GM18907 (cell line): Measurements from ENCODE around the gene EML5.
"Not testable (repeated sequence)": the region's sequence is repeated elsewhere in the genome, so short reads cannot be mapped to it uniquely, and the experiment has no call there.

ENCODE experiments used
- ATAC-seq: cut with Tn5 transposase; IDR thresholded peaks from one replicate; pipeline ENCODE4 v1.9.1; 2021; ENCODE audit warnings: mild to moderate bottlenecking, moderate library complexity; ENCODE audit not compliant: unreplicated experiment

EML5 gene

DNA sequence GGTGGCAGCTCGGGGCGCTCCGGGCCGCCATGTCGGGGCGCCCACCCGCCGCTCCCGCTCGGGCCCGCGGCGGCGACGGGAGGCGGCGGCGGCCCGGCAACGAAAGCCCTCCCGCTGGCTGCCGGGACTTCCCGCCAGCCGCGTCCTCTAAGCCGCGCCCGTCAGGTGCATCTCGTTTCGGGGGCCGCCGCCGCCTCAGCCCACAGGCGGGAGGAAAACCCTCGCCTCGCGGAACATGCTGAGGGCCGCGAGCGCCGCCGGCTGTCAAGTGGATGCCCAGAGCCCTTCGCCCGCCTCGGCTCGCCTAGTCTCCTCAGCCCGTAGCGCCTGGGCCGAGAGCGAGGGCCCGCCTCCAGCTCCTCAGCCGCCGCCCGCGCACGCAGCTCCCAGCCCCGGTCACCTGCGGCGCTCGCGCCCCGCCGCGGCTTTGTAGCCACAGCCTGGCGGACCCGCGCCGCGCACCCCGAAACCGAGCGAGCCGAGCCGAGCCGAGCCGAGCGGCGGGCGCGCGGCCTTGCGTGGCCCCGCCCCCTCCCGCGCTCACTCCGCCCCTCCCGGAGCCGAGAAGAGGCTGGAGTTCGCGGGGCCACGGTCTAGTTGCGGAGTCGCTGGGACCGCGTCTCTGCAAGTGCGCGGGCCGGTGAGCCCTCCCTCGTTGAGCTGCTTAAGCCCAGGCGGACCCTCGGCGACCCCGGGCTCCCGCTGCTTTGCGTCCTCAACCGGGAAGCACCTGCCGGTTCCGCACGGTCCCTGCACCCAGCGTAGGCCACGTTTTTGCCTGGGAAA, at the start of gene EML5:
TSS of gene EML5 (minus strand) at position 481 of the 786 bp plus-strand sequence. CDS start at position 31, 450 bp downstream.
- ATAC-seq: peak; percentile 92

DNA sequence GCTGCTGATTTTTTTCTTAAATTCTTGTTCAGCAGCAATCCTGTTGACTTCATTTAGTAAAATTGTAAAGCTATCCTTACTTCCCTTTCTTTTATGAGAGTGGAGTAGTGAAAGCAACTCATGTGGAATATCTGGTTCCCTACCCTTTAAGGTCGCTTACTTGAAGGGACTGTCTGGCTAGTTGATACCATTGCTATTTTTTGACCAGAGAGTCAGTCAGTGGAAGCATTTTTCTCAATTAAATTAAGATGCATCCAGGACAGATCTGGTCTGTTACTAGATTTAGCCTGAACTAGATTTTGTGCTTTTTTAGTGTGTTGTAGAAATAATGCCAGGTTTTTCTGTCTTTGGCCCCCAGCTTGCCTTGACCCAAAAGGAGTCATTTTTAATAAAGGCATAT, 49.7 kb upstream of the EML5 start:
- ATAC-seq: no peak

DNA sequence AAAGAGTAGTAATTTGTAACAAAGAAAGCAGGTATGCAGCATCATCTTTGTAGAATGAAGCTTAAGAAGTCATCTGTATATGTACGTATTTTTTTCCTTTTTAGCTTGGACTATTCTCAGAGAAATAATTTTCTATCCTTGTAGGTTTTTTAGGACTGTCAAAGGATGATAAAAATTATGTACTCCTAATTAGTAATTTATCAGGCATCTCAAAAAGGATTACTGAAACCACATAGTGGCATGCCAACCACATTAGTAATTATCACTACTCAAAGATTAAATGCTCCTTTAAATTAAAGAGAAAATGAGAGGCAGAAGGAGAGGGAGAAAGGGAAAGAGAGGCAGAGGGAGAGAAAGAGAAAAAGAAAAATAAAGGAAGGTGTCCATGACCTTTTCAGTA, 49.0 kb upstream of the EML5 start:
- no peak for ATAC-seq

DNA sequence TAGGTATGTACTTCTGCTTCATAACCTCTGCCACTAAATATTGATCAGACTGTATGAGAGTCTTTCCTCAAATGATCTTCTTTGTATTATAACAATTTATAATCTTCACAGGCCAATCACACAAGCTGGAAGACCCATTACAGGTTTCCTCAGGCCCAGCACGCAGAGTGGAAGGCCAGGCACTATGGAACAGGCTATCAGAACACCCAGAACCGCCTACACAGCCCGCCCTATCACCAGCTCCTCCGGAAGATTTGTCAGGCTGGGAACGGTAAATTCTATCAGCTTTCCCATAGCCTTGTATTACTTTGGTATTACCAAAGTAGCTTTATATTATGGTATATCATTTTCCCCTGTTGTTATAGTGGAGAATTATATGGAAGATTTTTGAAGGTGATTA, 48.2 kb upstream of the EML5 start:
- no peak for ATAC-seq

DNA sequence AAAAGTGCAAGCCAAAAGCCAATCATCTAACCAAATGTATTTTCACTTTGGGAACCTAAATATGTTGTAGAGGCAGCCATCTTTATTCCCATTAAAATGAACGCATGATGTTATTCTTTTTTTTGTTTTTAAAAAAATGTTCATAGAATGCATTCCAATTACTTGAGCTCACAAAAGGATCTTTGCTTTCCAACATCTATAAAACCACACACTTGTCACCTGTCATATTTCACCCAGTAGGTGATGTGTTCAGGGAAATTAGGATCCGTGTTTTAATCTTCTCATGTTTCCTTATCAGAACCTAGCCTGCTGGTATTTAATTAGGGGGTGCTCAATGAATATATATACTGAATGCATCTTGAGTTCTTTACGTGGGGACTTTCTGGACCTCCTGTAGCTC, 45.3 kb upstream of the EML5 start:
- no peak for ATAC-seq

DNA sequence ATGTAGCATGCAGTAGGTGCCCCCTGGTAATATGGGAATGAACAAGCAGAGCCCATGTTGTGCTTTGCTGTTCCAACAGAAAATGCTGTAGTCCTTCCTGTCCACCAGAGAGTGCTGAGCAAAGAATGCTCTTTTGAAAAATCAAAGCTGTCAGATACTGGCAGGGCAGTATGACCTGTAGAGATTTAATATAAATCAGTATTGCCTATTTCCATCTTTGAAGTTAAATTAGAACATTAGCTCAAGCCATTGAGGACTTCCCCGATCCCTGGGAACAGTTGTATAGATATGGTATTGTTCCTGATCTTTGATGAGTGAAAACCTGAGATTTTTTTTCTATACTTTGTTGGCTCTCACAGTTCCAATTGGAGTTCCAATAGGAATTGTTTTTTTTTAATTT, 44.7 kb upstream of the EML5 start:
- ATAC-seq: no peak

DNA sequence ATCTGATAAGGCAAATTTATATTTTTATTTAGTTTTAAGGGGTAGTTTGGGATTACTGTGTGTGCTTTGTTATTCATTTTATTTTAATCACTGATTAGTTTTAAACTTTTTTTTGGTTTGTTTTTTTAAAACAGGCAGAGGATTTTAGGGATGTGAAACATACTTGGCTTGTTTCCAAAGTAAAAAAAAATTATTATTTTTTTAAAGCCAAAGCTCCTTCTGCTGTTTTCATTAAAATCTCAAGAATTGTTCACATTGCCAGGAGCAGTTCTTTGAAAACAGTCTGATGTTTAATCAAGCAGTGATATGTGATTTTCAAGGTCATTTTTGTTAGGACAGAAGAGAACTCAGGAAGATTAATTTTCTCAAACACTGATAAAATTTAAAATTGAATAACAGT, 42.9 kb upstream of the EML5 start:
- no peak for ATAC-seq

DNA sequence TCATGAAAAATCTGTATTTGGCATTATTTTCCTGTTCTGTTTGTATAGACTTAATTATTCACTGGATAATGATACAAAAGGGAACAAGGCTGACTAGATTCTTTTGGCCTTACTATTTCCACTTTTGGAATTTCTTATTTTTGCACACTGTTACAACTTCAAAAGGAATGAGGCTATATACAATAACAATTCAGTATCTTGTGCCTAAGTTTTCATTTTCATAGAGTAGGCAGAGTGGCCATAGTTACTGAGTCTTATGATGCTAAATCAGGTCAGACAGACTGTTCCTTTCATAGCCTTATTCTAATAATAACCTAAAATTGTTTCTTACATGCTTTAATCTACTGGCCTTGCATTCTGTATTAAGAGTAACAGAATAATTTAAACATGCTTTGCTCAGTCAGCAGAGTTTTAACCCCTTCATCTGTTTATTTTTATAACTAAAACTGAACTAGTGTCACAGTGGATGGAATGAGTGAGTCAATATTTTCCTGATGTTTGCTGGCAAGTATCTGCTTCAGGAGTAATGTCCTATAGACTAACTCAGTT, 42.2 kb upstream of the EML5 start:
- no peak for ATAC-seq

DNA sequence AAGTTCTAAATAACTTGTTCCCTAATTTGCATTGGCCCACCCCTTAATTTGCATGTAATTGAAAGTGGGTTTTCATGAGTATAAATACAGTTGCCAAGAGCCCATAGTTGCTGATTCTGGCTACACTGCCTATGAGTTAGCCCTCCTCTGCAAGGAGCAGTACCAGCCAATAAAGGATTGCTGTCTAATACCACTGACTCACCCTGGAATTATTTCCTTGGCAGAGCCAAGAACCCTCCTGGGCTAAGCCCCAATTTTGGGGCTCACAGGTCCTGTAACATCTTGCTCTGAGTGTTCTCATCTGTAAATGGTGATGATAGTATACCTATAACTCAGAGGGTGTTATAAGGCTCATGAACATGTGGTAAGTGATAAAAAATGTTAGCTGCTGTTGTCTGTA, 38.5 kb upstream of the EML5 start:
- ATAC-seq: no peak

DNA sequence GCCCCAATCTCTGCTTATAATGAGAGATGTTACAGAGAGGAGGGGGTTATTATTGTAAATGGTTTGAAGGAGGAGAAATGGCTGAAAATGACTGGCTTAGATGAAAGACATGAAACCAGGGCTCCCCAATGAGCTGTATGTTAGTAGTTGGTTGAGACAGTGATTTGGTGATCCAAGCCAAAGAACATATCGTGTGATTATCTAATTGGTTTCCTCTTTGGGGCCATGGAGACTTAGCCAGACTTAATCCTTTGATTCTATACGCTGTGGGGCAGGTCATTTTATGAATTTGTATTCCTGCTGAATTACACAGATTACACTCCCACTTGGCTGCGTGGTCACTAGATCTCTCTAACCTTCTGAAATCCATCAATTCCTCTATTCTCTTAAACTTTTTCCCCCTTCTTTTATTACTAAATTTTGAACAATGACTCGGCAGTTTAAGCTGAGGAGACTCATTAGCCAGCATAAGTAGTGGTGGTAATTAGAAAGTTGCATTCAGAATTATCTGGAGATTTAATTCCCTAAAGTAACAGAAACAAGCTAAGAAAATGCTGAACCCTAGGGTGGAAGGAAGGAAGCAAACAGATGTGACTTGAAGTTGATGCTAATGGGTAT, 37.0 kb upstream of the EML5 start:
- no peak for ATAC-seq

DNA sequence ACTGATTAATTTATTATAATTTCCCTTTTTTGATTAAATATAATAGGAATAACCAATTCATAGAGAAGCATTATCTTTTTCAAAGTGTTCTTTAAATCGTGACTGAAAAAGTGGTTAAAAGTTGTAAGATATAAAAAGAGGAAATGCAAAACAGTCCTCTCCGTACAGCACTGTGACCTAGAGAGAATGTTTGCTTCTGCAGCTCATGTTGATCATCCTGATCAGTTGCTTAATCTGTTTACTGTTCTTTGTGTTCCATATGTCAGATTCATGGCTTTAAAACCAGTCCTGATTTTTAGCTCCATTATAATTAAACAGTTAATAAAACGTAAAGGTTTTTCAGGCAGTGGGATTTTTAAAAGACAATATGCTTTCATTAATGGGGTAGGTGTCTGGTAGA, 36.4 kb upstream of the EML5 start:
- ATAC-seq: no peak

DNA sequence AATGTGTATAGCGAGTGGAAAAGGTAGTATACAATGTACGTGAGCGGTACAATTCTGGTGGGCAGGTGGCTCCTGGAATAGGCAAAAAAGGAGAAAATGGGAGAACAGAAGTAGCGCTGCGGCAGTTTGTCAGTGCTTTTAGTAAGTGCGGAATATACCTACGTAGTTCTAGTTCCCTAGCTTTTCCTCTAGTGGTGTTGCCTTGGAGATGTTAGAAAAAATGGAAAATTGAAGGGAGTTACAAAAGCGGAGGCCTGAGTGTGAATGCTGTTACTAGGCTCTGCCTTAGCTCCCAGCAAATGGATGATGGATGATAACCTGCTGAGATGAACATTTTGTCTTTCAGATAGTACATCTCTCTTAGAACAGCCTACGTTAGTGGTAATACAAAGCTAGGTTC, 32.8 kb upstream of the EML5 start:
- ATAC-seq: no peak

DNA sequence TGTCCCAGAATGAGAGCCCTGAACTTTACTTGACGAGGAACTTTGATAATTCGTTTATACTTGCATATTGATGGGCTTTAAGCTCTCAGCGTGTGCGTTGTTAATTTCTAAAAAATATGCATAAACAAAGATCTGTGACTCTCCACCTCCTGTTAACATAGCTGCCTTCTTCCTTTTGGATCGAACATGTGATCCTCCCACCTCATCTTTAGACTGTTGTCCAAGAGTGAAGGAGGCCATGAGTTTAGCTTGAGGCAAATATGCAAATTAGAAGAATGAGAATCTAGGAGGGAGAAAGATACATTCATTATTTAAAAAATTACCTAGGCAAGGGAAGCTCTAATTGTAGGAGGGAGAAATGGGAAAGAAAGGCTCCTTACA, 32.3 kb upstream of the EML5 start:
- no peak for ATAC-seq

DNA sequence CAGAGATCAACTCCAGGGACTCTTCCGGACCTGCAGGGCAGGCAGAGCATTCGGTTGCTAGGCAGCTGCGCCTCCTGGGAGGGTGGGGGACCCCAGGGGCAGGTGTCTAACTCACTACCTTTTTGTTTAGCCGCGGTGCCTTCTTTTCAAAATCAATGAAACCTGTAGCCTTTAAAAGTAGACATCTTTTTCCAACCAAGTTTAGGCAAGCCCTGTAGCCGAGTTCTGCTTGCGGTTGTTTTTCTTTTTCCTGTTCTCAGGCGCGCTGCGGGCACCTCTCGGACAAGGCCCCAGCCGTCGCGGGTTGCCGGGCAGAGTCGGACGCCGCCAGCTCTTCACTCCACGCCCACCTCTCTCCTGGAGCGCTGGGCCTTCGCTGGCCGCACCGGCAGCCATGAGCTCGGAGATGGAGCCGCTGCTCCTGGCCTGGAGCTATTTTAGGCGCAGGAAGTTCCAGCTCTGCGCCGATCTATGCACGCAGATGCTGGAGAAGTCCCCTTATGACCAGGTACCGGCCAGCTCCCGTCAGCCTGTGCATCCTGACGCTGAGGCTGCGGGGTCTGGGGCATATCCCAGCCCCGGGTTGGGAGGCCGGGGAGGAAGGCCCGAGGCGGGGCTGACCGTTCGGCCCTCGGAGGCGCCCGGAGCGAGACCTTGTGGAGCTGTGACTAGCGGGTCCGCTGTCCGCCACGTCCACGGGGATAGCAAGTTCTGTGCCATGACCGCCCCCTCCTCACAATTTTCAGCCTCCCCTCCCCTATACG, 31.7 kb upstream of the EML5 start, which contains the start of gene TTC8:
TSS of gene TTC8 (plus strand) at position 338 of the 764 bp plus-strand sequence. CDS start at position 395, 57 bp downstream.
- ATAC-seq: peak; percentile 100

DNA sequence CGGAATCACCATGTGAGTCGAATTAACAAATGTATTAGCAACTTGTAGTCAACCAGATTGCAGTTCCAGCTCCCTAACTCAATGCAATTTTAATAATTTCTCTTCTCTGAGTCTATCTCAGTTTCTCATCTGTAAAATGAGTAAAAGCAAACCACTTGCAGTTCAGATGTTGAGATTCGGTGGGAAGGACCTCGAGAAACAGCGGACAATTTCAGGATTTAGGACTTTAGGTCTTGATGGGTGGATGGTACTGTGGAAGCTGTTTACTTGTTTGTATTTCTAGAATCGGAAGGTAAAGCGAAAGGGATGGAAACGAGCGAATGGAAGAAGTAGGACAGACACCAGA, 31.2 kb upstream of the EML5 start:
- ATAC-seq: peak; percentile 11

DNA sequence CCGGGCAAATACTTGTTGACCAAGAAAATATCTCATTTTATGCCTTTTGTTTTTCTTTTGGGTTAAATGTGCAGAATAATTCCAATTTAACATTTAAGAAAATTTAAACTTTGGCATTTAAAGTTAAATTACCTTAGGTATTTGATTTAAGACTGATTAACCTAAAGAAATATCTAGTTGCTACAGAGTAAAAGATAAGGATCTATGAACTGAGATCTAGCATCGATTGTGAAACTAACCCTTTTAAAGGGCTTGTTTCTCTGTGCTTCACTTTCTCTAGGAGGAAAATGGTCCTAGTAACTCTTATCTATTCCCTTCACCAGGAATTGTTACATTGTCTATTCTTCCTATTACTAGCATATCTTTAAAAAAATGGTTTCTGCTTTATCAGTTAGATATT, 29.1 kb upstream of the EML5 start:
- ATAC-seq: no peak

DNA sequence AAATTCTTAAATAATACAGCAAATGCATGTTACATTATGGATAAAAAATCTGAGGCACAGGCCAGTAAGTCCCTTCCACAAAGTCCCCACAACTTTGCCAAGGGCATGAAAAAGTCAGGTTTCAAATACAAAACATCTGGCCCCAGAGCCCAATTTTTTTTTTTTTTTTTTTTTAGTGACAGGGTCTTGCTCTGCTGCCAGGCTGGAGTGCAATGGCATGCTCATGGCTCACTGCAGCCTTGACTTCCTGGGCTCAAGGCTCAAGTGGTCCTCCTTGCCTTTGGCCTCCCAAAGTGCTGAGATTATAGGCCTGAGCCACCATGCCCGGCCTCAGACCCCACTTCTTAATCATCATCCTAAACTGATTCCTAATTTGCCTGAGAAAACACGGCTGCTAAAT, 28.6 kb upstream of the EML5 start:
- ATAC-seq: no peak

DNA sequence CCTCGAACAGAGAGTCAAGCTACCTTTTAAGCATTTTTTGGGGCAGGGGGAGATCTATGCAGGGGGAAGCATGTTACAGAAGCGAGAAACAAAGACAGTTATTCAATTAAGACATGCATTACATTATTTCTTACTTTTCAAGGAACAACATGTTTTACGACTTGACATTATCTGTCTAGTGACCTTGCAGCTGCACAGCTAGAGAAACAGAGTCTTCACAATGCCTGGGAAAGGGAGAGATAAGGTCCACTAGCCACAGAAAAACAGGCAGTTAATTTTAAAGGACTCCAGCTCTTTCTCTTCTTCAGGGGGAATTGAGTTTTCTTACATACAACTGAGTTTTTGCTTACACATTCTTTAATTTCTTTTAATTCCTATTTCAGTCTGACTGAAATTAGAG, 26.9 kb upstream of the EML5 start:
- not testable (repeated sequence) for ATAC-seq

DNA sequence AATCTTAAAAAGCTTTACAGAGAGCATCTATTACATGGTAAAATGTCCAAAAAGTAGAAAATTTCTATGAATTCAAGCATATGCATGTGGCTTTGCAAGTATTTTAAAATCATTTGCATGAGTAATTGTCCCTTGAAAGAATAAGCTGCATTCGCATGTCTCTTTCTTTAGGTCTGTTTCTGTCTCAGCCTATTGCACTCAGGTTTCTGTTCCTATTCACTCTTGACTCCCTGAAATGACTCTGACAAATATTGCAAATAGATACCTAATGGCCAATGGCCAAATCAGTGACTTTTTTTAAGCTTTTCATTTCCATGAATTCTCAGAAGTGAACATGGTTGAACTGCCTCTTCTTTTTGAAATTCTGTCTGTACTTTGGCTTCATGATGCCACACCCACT, 25.3 kb upstream of the EML5 start:
- no peak for ATAC-seq

DNA sequence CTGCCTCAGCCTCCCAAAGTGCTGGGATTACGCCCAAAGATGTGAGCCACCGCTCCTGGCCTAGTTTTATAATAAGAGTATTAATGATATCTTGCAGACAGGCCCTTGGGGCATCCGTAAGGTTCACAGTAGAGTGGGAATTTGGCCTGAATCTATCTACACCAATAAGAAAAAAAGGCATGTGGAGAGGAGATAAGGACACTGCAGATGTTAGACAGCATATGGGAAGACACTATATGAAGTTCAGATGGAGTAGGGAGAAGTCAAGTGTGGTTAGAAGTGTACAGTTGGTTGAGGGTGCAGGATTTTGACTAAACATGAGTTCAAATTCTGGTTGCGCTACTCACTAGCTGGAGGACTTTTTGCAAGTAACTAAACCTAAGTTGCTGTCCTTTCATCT, 23.2 kb upstream of the EML5 start:
- ATAC-seq: no peak

DNA sequence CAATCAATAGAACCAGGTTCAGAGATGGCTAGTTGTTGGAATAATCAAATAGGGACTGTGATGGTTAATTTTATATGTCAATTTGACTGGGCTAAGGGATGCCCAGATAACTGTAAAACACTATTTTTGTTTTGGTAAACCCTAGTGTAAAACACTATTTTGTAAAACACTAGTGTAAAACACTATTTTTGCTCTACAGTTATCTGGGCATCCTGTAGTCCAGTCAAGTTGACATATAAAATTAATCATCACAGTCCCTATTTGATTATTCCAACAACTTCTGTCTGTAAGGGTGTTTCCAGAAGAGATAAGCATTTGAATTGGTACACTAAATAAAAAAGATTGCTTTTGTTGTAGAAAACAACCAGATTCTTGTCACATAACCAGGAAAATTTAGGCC, 15.6 kb upstream of the EML5 start:
- no peak for ATAC-seq

DNA sequence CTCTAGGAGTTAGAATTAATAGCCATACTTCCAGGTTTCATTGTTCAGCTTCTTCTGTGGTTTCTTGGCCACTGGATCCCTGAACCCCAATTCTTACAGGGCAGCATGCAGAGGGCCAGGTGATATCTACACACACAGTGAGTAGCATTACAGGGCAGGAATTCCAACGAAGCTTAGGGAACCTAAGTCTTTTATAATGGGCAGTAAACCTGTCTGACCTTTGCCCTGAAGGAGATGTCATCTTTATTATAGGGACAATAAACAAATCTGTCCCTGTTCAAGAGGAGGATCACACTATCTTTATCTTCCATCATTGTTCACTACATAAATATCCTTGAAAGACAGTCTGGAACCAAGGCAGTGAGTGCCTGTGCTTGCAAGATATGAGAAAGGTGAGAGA, 11.7 kb upstream of the EML5 start:
- ATAC-seq: no peak
